ENCODE data around the gene FAH.

Gene FAH

GRCh38 chr15:80141916-80142598, 10.7 kb upstream of the FAH start:
- TF ChIP-seq CTCF (conservative IDR thresholded peaks at IDR 0.05; ENCODE audit: control insufficient read depth, insufficient read depth, low read depth, low read length), result no peak
- DNase-seq (ENCODE audit: low read depth), result no peak
- no peak overlapping the region for H3K4me3 ChIP-seq (ENCODE audit: control insufficient read depth, low read depth, low read length)

DNA sequence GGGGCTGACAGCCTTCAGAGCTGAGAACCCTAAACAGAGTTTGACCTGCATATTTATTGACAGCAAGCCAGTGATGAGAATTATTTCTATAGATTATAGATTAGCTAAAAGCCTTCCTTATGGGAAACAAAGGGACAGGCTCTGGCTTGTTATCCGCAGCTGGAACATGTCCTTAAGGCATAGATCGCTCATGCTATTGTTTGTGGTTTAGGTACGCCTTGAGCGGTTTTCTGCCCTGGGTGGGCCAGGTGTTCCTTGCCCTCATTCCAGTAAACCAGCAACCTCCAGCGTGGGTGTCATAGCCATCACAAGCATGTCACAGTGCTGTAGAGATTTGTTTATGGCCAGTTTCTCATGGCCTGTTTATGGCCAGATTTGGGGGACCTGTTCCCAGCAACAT, 10.2 kb upstream of the FAH start:
- DNase-seq (ENCODE audit: low read depth), result no peak
- no peak overlapping the region for H3K4me3 ChIP-seq (ENCODE audit: control insufficient read depth, low read depth, low read length)
- TF ChIP-seq CTCF (conservative IDR thresholded peaks at IDR 0.05; ENCODE audit: control insufficient read depth, insufficient read depth, low read depth, low read length), result no peak

DNA sequence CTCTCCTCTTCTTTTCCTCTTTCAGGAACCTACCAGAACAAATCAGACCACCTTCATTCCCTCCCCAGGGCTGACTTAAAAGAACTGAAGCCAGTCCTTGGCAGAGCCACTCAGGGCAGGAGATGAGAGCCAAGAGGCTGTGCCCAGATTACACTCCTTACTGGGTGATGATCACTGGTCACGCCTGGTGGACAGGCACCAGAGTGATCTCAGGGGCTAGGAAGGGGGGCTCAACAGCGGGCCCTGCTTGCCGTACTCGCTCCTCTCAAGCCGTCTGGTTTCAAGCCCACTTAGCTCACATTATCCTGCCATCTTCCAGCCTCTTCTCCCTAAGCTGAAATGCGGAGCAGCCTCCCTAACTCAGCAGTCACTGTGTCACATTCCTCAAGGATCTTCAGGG, 1.7 kb upstream of the FAH start:
- TF ChIP-seq CTCF (conservative IDR thresholded peaks at IDR 0.05; ENCODE audit: control insufficient read depth, insufficient read depth, low read depth, low read length), result no peak
- no peak for DNase-seq (ENCODE audit: low read depth)
- no peak overlapping the region for H3K4me3 ChIP-seq (ENCODE audit: control insufficient read depth, low read depth, low read length)

DNA sequence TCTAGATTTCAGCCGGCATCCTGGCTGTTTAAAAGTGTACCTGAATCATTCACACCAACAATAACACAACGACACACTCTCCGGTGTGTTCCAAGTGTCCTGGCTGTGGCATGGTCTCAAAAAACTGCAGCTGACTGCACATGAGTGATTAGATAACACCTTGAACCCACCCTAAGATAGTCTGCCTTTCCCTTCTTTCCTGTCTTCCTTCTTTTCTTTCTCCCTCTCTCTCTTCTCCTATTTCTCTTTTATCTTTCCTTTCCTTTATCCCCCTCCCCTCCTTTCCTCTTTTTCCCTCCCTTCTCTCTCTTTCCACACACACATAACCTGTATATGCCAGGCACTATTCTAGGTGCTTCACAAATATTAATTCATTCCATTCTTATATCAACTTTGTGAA, 1.2 kb upstream of the FAH start:
- no peak overlapping the region for H3K4me3 ChIP-seq (ENCODE audit: control insufficient read depth, low read depth, low read length)
- TF ChIP-seq CTCF (conservative IDR thresholded peaks at IDR 0.05; ENCODE audit: control insufficient read depth, insufficient read depth, low read depth, low read length), result no peak
- DNase-seq (ENCODE audit: low read depth), result no peak

- peak; percentile 91 for DNase-seq (ENCODE audit: low read depth)
- no peak for TF ChIP-seq CTCF (conservative IDR thresholded peaks at IDR 0.05; ENCODE audit: control insufficient read depth, insufficient read depth, low read depth, low read length)
Measured at GRCh38 chr15:80152180-80152895, 461 bp upstream of the FAH start.

GRCh38 chr15:80153900-80154299, 1.1 kb downstream of the FAH start:
- TF ChIP-seq CTCF (conservative IDR thresholded peaks at IDR 0.05; ENCODE audit: control insufficient read depth, insufficient read depth, low read depth, low read length), result no peak
- H3K4me3 ChIP-seq (ENCODE audit: control insufficient read depth, low read depth, low read length), result peak overlapping the region; percentile 77
- peak; percentile 75 for DNase-seq (ENCODE audit: low read depth)

More at GRCh38 chr15:80152180-80152895, 461 bp upstream of the FAH start:
- peak overlapping the region; percentile 77 for H3K4me3 ChIP-seq (ENCODE audit: control insufficient read depth, low read depth, low read length)

All from fibroblast of mammary gland (primary cell).